NCI-H460 (cell line): Measurements from ENCODE around the gene C14orf93. TPM values are rescaled to one million over a fixed set of nuclear protein-coding genes. Genes with fewer than 3 reads are reported as not detected.

ENCODE experiments used
- total RNA-seq: library from RNA; depleted of rRNA; stranded (reverse); fragments of >200 nt; shearing (Covaris generic); gene quantifications from 2 replicates; pipeline ENCODE4 v1.2.3, GENCODE V29; 2014; rRNA removed

C14orf93 gene
- total RNA-seq, 1 experiment from 2014 or later, result 15.1 TPM

Other genes with a start within 250 kb of the C14orf93 start
- 175 and 189 TPM in 2 replicates for gene OXA1L, start 243.5 kb downstream of the C14orf93 start, total RNA-seq
- 1.1 TPM in 1 of 2 replicates, not detected in the other for gene SLC7A7, start 194.7 kb downstream of the C14orf93 start, total RNA-seq
- gene MRPL52, start 180.3 kb downstream of the C14orf93 start, total RNA-seq, result 58.9 and 68.9 TPM in 2 replicates
- 0.30 and 0.89 TPM in 2 replicates for gene MMP14, start 173.6 kb downstream of the C14orf93 start, total RNA-seq
- gene LRP10, start 138.4 kb downstream of the C14orf93 start, total RNA-seq, result 102 and 107 TPM in 2 replicates
- 0.32 and 0.37 TPM in 2 replicates for gene REM2, start 126.9 kb downstream of the C14orf93 start, total RNA-seq
- 54.4 and 64.8 TPM in 2 replicates for gene RBM23, start 91.0 kb downstream of the C14orf93 start, total RNA-seq
- 147 and 170 TPM in 2 replicates for gene PRMT5, start 80.8 kb downstream of the C14orf93 start, total RNA-seq
- gene HAUS4, start 53.1 kb downstream of the C14orf93 start, total RNA-seq, result 77.6 and 81.7 TPM in 2 replicates
- gene AJUBA, start 27.6 kb downstream of the C14orf93 start, total RNA-seq, result 61.0 and 75.1 TPM in 2 replicates
- 191 and 254 TPM in 2 replicates for gene PSMB5, start 24.8 kb upstream of the C14orf93 start, total RNA-seq
- not detected in 2 replicates for gene PSMB11, start 32.1 kb upstream of the C14orf93 start, total RNA-seq
- 4.4 and 4.6 TPM in 2 replicates for gene CDH24, start 47.4 kb upstream of the C14orf93 start, total RNA-seq
- gene ACIN1, start 85.0 kb upstream of the C14orf93 start, total RNA-seq, result 73.8 and 92.9 TPM in 2 replicates
- 41.5 and 45.7 TPM in 2 replicates for gene C14orf119, start 85.4 kb upstream of the C14orf93 start, total RNA-seq
- not detected in 2 replicates for gene CIROP, start 94.8 kb upstream of the C14orf93 start, total RNA-seq
- gene CEBPE, start 109.1 kb upstream of the C14orf93 start, total RNA-seq, result not detected in 2 replicates
- gene SLC7A8, start 173.5 kb upstream of the C14orf93 start, total RNA-seq, result 1.0 and 1.1 TPM in 2 replicates
- not detected in 2 replicates for gene RNF212B, start 227.8 kb upstream of the C14orf93 start, total RNA-seq